ENCODE results near the gene CAPG.

The CAPG gene

DNA sequence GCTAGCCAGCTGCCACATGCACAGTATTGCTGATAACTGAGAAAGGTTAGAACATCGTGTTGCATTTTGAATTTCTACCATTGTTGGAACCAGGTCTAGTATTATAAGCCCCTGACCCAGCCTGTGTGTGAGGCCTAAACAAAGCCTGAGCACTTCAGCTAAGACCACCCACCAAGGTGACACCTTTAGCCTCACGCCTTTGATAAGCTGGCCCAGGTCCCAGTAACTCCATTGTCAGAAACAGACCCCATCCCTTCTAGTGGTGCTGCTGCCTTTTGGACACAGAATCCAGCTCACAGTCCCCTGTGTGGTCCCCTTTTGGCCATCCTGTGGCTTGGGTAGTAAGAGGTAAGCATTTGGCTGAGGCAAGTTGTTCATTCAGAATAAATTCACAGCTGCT lies 54.0 kb downstream of the CAPG start:
- no peak for DNase-seq (ENCODE audit: low spot score)

DNA sequence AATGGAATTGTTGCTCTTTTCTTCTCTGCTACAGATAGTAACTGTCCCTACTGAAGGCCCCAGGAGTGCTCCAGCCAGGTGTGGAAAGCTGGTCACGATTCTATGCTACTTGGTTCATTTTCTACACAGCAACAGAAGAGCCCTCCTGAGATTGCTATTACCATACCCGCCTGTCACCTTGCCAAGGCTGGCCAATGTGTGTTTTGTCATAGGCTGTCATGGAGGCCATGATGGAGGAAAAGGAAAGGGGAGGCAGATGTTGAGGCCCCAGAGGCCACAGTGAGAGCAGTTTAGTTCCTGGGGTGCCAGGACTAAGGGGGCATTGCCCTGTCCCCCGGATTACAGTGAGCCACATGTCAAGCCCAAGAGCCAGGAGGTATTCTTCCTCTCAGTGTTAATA lies 54.6 kb downstream of the CAPG start:
- DNase-seq (ENCODE audit: low spot score), result no peak

DNA sequence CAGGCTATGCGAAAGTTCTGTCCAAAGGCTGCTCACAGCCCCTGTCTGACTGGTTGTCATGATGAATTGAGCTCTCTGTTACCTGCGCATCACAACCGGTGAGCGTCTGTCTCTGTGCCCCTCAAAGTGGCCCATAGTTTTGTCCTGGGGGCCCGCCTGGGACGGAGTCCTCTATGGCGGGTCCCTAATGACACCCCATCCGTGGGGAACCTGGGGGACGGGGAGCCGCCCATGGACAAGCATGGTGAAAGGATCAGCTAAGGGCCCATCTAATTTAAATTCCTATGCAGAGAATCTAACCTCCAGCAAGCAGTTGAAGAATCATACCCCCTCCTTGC lies 55.1 kb downstream of the CAPG start:
- no peak for DNase-seq (ENCODE audit: low spot score)

DNA sequence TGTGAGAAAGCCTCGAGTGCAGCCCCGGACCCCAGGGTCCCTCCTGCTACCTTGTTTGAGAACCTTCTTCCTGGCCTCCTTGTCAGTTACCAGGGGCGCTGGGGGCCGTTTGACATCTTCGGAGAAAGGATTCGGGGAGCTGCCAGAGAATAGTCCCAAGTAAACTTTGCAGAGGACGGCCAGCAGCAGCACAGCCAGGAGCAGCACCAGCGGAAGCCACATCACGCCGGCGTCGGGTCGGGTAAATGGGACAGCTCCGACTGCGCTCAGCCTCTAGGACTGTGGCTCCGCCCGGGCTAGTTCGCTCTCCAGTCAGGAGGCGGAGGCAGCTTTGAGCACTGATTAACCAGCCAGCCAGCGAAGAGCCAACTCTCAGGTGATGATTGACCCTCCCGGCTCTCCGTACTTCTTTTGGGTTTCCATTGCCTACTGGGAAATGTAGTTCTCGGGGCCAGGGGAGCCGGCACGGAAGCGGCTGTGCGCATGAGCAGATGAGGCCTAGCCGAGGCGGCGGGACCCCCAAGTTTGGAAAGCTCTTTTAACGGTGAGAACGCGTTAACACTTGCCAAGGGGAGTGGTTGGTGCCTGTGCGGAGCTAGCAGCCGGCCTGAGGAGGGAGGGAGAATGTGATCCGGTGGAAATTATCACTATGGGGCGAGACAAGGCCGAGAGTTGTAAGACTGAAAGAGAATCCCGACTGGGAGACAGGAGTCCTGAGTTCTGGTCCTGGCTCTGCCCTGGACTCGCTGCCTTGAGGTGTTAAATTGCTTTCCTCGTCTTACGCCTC lies 55.7 kb downstream of the CAPG start, which contains the start of the genes ELMOD3 and RETSAT:
ELMOD3 (plus strand) TSS at position 484 of the 787 bp plus-strand sequence. CDS start 2,430 bp downstream, outside the sequence.
RETSAT (minus strand) TSS at position 243 of the 787 bp plus-strand sequence; CDS start at position 222, 21 bp downstream.
- DNase-seq (ENCODE audit: low spot score), result peak; percentile 97

DNA sequence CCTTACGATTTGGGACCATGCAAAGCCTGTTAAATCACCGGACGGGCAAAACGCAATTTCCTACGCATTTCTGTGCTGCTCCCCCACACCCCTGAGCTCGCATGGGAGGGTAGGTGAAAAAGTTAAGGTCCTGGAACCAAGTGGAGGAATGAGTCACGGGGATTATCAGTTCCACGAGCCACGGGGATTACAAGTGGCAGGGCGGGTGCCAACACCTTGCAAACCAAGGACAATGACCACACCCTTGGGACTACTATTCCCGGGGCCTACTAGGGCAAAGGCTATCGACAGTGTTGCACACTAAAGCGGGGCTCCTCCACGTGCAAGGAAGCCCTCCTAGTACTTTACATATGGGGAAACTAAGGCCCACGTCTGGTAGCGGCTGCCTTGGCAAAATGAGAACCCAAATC lies 56.3 kb downstream of the CAPG start:
- no peak for DNase-seq (ENCODE audit: low spot score)

DNA sequence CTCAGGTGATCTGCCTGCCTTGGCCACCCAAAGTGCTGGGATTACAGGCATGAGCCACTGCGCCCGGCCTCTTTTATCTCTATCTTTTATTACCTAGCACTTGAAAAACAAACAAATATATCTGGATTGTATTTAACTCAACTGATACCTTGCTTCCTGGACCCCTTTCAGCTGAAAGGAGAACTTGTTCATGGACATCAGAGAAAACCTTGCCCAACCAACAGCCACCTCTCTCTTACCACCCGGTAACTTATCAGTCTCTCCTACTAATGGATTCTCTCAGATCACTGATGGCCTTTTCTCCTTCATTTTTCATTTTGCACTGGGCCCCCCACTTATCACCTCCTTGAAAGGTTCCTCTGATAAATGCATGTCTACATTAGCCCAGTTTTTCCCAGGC lies 62.6 kb downstream of the CAPG start:
- DNase-seq (ENCODE audit: low spot score), result no peak
